Measurements from ENCODE around the gene MORN1. TPM values are rescaled to one million over a fixed set of nuclear protein-coding genes. Genes with fewer than 3 reads are reported as not detected.

Gene MORN1
- total RNA-seq, 4 donors from 2014 or later: 5.7 to 9.7 (median 7.1) TPM

DNA sequence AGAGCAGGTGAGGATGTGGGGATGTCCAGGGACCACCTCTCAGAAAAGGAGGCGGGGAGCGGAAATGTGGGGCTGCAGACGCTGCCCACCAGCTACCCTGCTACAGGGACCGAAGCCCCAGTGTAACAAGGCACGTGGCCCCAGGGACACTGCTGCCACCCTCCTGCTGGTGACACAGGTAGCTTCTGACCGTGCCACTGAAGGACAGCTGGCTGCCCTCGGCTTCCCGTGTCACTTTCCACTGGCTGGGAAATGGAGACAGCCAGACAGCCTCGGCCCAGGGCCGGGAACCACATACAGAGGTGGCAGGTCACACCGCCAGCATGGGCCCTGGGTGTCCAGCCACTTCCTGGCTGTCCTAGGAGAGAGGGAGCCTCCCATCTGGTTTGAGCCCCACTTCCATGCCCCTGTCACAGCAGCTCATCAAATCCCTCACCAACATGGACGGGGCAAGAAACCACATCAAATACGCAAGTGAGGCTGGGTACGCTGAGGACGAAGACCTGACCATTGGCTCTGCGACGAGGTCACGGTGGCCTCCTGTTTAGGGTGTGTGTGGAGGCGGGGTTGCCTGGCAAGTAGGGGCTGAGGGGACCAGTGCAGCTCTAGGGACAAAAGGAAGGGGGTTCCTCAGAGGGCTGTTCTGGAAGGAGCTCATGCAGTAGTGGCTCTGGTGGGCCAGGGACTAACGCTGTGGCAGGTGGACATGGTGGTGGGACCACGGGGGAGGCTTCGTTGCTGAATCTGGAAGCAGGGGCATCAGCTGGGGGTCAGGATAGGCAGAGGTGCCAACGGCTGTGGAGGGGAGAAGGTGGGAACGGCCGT, 16.0 kb upstream of the MORN1 start:
- no peak for TF ChIP-seq POLR2A (IDR thresholded peaks at IDR 0.05)
- TF ChIP-seq, protein P1, sequence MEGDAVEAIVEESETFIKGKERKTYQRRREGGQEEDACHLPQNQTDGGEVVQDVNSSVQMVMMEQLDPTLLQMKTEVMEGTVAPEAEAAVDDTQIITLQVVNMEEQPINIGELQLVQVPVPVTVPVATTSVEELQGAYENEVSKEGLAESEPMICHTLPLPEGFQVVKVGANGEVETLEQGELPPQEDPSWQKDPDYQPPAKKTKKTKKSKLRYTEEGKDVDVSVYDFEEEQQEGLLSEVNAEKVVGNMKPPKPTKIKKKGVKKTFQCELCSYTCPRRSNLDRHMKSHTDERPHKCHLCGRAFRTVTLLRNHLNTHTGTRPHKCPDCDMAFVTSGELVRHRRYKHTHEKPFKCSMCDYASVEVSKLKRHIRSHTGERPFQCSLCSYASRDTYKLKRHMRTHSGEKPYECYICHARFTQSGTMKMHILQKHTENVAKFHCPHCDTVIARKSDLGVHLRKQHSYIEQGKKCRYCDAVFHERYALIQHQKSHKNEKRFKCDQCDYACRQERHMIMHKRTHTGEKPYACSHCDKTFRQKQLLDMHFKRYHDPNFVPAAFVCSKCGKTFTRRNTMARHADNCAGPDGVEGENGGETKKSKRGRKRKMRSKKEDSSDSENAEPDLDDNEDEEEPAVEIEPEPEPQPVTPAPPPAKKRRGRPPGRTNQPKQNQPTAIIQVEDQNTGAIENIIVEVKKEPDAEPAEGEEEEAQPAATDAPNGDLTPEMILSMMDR (IDR thresholded peaks at IDR 0.05): no peak
- H3K4me3 ChIP-seq (ENCODE audit: low read depth, poor library complexity, severe bottlenecking): no peak overlapping the region
- whole genome bisulfite sequencing, 2 donors: 78 to 89% methylated on average over 22 to 25 of the region's 25 CpGs
- DNase-seq (ENCODE audit: low spot score in 2 of 2): no peak
- intact Hi-C loops (cut with DNase I; ENCODE audit: low total_unique reads): no loop called here

DNA sequence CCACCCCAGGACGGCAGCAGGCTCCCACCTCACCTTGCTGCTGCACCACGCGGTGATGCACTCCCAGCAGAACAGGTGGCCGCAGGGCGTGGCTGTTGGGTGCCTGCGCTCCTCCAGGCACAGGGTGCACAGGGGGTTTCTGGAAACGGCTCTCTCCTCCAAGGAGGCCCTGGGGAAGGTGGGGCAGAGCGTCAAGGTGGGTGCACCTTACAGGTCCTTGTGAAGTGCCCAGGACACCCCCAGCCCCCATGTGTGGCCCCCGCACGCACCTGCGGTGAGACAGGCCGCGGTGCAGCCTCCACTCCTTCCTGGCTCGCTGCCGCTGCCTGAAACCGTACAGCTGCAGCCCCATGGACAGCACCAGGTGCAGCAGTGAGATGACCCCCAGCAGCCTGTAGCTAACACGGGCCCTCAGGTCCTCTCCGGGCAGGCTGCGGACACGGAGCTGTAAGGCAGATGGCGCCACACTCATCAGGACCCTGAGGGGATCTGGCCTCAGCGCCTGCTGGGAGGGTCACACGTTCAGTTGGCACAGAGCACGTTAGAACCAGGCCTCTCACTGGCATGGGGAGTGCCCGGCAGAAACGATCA, 15.2 kb upstream of the MORN1 start:
- intact Hi-C loops (cut with DNase I; ENCODE audit: low total_unique reads): no loop called here
- no peak for DNase-seq (ENCODE audit: low spot score in 2 of 2)
- no peak for TF ChIP-seq POLR2A (IDR thresholded peaks at IDR 0.05)
- TF ChIP-seq, protein P1 (IDR thresholded peaks at IDR 0.05): no peak
- 76 to 80% methylated on average over 19 to 25 of the region's 26 CpGs for WGBS, 2 donors
- no peak overlapping the region for H3K4me3 ChIP-seq (ENCODE audit: low read depth, poor library complexity, severe bottlenecking)

DNA sequence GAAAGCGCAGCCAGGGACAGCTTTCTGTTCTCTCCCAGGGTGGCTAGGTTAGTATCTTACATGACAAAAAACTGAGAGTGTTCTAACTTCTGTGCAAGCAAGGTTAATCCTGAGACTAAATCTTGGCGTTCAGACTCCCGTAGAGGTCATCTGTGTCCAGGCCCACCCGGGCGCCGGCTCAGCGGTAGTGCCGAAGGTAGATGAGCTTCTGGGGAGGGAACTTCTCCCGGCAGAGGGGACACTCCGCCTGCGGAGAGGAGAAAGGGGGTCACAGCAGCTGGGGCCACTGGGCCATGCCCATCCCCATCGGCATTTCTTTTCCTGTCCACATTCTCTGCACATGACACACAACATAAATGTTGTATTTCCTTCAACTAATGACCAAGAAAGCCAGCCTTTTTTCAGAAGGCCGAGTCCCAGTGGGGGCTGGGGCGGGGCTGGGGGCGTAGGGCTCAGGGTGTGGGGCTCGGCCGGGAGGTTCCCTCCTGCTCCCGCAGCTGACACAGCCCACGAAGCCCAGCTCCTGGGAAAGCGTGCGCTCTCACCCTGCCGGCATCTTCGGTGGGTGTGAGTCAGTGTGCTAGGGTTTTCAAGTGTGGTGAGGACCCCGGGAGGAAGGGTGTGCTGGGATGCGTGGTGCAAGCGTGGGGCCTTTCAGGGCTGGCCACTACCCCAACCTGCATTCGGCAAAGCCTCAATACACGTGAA, 14.4 kb upstream of the MORN1 start:
- H3K4me3 ChIP-seq (ENCODE audit: low read depth, poor library complexity, severe bottlenecking): no peak overlapping the region
- no peak for DNase-seq (ENCODE audit: low spot score in 2 of 2)
- intact Hi-C loops (cut with DNase I; ENCODE audit: low total_unique reads): no loop called here
- WGBS, 2 donors: 80 to 81% methylated on average over 27 to 28 of the region's 28 CpGs
- TF ChIP-seq POLR2A (IDR thresholded peaks at IDR 0.05): no peak
- TF ChIP-seq, protein P1 (IDR thresholded peaks at IDR 0.05): no peak

DNA sequence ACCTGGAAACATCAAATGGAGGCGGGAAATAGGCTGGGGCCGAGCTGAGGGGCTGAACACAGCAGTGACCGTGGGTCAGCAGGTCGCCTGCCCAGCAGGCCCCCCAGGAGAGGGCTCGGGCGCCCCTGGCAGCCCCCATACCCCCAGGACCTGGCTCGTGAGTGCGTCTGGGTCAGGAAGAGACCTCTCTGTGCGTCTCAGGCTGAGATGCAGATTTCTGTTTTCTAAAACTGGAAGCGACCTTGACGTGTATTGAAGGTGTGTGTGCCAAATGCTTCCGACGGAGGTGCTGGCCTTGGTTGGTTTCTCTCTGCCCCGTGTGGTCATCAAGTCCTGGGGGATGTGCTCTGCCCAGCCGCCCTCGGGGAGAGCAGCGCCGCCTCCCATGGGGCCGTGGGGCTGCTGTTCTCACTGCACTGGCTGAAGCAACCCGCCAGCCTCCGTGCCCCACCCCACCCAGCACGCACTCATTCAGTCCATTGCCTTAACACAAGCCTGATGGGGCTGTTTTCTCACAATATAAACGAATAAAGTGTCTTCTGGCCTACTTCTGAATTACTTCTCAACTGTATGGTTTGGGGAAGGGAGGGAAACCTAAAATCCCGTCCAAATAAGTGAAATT, 13.6 kb upstream of the MORN1 start:
- H3K4me3 ChIP-seq (ENCODE audit: low read depth, poor library complexity, severe bottlenecking): no peak overlapping the region
- 81 to 85% methylated on average over 24 of the region's 24 CpGs for WGBS, 2 donors
- intact Hi-C loops (cut with DNase I; ENCODE audit: low total_unique reads): no loop called here
- DNase-seq (ENCODE audit: low spot score in 2 of 2): no peak
- TF ChIP-seq POLR2A (IDR thresholded peaks at IDR 0.05): no peak
- TF ChIP-seq, protein P1 (IDR thresholded peaks at IDR 0.05): no peak

DNA sequence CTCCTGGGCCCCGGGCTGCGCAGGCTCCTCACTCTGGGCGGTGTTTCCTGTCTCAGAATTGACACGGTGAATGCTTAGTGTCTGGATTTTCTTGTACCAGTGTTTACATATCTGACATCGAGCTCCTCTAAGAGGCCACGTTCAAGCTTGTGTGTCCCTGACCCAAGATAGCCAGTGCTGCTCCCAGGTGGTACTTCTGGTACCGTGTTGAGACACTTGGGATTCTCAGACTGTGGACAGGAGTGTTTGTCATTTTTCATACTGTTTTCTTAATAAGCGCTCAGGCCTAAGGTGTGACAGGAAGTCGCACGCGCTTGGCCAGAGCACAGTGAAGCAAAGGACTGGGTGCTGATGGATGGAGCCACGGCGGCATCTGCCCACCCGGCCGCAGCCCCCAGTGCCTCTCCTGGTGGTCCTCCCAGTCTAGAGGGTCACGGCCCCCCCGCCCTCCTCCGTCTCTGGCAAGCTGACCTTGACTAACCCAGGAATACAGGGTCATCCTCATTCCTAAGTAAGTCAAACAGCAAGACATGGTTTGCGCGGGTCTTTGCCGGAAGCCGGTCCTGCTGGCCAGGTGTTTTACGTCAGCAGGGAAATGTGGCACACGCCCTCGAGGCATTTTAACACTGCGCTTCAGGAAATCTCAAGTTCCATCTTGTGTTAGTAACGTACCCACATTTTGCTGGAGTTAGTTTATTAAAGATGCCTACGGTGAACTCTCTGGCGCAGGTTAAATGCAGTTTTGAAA, 13.0 kb upstream of the MORN1 start:
- intact Hi-C loops (cut with DNase I; ENCODE audit: low total_unique reads): no loop called here
- WGBS, 2 donors: 78 to 87% methylated on average over 28 to 29 of the region's 29 CpGs
- DNase-seq (ENCODE audit: low spot score in 2 of 2): no peak
- no peak for TF ChIP-seq POLR2A (IDR thresholded peaks at IDR 0.05)
- TF ChIP-seq, protein P1 (IDR thresholded peaks at IDR 0.05): no peak
- no peak overlapping the region for H3K4me3 ChIP-seq (ENCODE audit: low read depth, poor library complexity, severe bottlenecking)
